NCI-H1417 treated with DMSO at 0.1 percent for 48 hours (cell line): Measurements from ENCODE around the gene RNASET2.
"Not testable (repeated sequence)": the region's sequence is repeated elsewhere in the genome, so short reads cannot be mapped to it uniquely, and the experiment has no call there.

Source experiments
- DNase-seq: peaks from one replicate; lab custom pipeline; 2025; lab: John Stamatoyannopoulos, UW

The RNASET2 gene

GRCh38 chr6:166927935-166928643 lies 28.3 kb downstream of the RNASET2 start:
- DNase-seq = no peak

- DNase-seq = no peak
Observed at GRCh38 chr6:166927240-166927934, 29.0 kb downstream of the RNASET2 start.

- DNase-seq = no peak
Observed at GRCh38 chr6:166926748-166927147, 29.6 kb downstream of the RNASET2 start.

- DNase-seq = no peak
Observed at GRCh38 chr6:166925141-166925996, 31.0 kb downstream of the RNASET2 start.

GRCh38 chr6:166924531-166924930 lies 31.8 kb downstream of the RNASET2 start:
- no peak for DNase-seq

GRCh38 chr6:166922937-166923336 lies 33.4 kb downstream of the RNASET2 start:
- no peak for DNase-seq

- no peak for DNase-seq
Observed at GRCh38 chr6:166921570-166921969, 34.8 kb downstream of the RNASET2 start.

- no peak for DNase-seq
Observed at GRCh38 chr6:166916824-166917223, 39.5 kb downstream of the RNASET2 start.

GRCh38 chr6:166915484-166915883 lies 40.9 kb downstream of the RNASET2 start:
- not testable (repeated sequence) for DNase-seq

GRCh38 chr6:166914952-166915351 lies 41.4 kb downstream of the RNASET2 start:
- DNase-seq = not testable (repeated sequence)

GRCh38 chr6:166911248-166911677 lies 45.1 kb downstream of the RNASET2 start:
- no peak for DNase-seq

GRCh38 chr6:166910601-166911000 lies 45.7 kb downstream of the RNASET2 start:
- DNase-seq = no peak

GRCh38 chr6:166908811-166909210 lies 47.5 kb downstream of the RNASET2 start:
- no peak for DNase-seq

GRCh38 chr6:166907871-166908806 lies 48.2 kb downstream of the RNASET2 start:
- no peak for DNase-seq

- DNase-seq = no peak
Observed at GRCh38 chr6:166907373-166907841, 48.9 kb downstream of the RNASET2 start.

- DNase-seq = no peak
Observed at GRCh38 chr6:166906376-166907044, 49.8 kb downstream of the RNASET2 start.

GRCh38 chr6:166905505-166906134 lies 50.7 kb downstream of the RNASET2 start:
- DNase-seq = no peak

GRCh38 chr6:166905013-166905412 lies 51.3 kb downstream of the RNASET2 start:
- no peak for DNase-seq

- peak; percentile 58 for DNase-seq
Observed at GRCh38 chr6:166904101-166904746, 52.1 kb downstream of the RNASET2 start.

GRCh38 chr6:166903500-166903899 lies 52.9 kb downstream of the RNASET2 start:
- DNase-seq = no peak
